GM21528 (cell line): ENCODE measurements around the gene PRKAG2.
A peak's percentile ranks its signal among the peaks of the same experiment; 100 is the strongest.
"Not testable (repeated sequence)": the region's sequence is repeated elsewhere in the genome, so short reads cannot be mapped to it uniquely, and the experiment has no call there.

Experiments
- ATAC-seq: cut with Tn5 transposase; IDR thresholded peaks from one replicate; pipeline ENCODE4 v1.9.1; 2021; ENCODE audit warnings: mild to moderate bottlenecking, moderate library complexity; ENCODE audit not compliant: unreplicated experiment, low FRiP score

Gene PRKAG2

DNA sequence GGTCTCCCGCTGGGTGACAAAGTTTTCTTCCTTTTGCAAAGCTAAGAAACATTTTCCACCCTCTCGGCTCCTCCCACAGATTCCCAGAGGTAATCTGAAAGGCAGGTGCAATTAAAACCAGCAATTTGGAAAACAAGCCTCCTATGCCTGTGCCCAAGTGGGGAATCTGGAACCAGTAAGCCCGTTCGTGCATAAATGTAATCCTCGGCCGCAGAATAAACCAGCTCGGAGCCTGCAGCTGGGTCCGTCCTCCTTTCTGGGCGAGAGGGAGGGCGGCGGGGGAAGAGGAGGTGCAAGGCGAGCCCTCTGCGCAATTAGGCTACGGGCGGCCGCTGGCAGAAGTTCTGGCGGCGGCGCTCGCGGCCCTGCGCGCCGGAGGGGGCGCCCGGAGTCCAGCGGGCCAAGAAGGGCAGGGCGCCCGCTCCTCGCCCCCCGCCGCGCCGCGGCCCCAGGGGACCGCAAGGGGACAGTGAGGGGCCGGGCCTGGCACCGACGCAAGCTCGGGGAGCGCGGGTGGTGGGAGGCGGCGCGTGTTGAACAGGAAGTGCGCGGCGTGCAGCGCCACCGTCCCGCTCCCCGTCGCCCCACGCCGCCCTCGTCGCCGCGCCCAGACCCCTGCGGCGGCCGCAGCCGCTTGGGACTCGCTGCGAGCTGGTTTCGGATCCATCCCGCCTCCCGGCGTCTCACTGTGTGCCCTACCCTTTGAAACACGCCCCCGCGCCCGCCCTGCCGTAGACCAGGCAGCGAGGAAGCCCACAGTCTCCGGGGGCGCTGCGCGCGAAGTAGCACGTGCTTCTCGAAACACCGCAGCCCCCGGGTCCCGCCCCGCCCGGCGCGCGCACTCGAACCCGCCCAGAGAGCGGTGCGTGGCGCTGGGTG lies at the start of gene PRKAG2:
PRKAG2 (minus strand) TSS at position 217 of the 879 bp plus-strand sequence. CDS start 495 bp downstream, outside the sequence.
- peak; percentile 62 for ATAC-seq

DNA sequence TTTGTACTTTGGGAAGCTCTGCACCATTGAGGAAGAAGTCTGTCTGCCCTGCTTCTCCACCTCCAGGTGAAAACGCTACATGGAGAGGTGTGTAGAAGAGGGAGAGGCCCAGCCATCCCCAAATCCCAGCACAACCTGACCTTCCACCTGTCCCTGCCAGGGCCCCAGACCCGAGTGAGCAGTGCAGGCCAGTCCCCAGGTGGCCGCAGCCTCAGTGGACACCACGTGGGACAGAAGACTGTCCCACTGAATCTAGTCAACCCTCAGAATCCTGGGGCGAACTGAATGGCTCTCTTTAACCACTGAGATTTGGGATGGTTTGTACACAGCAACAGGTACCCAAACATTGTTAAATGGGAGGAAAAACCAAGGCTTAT lies 49.4 kb upstream of the PRKAG2 start:
- no peak for ATAC-seq

DNA sequence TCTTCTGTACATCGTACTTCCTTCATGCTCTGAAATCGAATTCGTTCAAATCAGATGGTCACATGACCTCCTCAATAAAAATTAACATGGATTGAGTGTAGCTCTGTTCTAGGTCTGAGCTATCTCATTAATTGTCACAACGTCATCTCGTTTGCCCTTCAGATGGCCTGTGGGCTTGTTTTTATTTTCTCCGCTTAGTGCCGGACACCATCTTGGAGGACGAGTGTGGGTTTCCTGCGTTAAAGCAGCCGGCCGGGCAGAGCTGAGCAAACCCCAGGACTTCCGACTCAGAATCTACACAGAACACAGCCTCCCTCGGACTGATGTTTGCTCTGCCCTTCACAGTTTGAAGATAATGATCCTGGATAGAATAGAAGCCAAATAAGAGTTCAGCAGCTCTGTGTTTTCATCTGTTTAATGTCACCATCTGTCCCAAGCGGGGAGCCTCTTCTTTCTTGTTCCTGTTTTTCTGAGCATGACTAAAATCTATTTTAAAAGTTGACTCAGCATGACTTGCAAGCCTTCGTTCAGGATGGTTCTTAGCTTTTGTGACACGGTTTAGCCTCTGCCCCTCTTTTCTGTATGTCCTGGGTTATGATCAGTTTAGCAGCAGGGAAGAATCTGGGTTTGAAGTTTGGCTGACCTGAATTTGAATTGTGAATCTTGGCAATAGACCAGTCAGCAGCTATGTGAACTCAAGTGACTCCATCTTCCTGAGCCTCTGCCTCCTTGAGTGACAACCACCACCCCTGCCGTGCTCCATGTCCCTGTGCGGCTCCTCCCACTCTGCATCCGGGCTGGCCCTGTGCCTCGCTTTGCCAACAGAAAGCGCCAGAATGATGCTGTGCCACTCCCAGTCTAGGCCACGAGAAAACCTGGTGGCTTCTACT lies 48.8 kb upstream of the PRKAG2 start:
- ATAC-seq = no peak

DNA sequence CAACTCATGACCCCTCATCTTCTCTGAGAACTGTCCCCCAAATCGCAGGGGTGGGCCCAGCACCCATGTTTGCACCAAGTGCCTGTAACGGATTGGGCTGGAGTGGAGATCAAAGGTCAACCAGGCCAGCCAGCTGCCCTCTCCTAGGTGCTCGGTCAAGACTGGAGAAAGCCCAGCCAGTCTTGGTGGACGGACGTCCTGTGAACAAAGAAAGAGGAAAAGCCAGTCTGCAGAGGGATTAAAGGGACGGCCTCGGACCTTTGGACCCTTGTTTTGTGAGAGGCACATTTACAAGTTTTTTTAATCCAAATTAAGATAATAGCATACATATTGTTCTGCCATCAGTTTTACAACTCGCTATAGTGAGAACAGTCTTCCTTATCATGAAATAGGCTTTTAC lies 47.6 kb upstream of the PRKAG2 start:
- no peak for ATAC-seq

DNA sequence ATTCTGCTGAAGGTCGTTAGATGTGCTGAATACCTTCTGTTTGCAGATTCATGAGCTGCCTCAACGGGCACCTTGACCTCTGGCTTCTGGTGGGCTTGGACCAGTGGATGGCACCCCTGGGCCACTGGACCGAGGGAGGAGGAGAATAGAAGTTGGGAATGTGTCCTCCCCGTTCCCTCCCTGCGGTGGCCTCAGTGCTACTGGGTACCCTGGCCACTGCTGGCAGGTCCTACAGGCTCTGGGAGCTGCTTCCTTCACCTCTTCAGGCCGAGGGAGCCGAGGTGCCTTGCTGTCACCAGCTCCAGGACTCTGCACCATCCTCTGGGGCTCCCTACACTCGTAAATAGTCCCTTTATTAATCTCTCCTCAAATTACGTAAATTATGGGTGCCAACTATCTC lies 47.1 kb upstream of the PRKAG2 start:
- ATAC-seq = no peak

DNA sequence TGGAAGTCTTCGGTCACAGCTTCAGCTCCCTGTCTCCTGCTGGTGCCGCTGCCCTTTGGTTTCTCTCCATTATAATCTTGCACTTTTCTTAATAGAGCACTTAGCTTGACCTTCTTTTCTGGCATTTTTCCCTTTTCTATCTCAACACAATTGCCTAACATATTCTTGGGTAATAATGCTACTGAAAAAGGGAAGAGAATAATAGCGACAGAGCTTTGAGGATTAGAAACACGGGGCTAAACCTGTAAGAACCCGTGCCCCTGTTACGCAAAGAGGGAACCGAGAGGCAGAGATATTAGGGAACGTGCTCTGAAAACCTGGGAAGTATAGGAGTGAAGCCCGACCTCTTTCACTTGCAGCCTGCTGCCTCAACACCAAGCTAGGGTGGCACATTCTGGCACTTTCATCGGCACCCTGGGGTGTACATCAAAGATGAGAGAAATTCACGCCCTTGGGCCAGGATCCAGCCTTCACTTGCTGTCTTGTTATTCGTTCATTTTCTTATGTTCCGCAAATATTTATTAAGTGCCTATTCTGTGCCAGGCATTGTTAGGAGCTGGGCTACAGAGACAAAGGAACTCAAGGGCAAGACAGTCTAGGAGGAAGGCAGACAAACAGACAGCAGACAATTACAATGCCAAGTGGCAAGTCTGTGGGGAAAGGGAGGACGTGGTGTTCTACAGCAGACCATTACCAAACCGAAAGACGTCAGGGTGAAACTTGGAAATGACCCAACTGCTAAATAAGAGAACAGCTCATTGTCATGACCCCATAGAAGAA lies 46.4 kb upstream of the PRKAG2 start:
- ATAC-seq = no peak

DNA sequence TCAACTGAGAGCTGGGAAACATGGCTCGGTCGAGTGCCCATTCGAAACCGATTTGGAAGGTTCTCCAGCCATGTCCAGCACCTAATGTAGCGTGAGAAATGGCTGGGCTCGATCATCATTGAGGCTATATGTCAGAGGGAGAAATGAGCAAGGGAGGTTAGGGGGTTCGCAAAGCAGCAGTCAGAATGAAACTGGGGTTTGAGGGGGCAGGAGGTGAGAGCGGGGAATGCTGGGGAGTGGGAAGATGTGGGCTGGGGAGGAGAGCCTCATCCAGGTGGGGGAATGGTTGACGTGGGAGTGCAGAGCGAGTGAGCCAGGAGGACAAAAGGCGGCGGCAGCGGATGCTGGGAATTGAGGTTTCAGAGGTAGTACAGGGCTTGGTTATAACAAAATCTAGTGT lies 44.5 kb upstream of the PRKAG2 start:
- ATAC-seq = no peak

DNA sequence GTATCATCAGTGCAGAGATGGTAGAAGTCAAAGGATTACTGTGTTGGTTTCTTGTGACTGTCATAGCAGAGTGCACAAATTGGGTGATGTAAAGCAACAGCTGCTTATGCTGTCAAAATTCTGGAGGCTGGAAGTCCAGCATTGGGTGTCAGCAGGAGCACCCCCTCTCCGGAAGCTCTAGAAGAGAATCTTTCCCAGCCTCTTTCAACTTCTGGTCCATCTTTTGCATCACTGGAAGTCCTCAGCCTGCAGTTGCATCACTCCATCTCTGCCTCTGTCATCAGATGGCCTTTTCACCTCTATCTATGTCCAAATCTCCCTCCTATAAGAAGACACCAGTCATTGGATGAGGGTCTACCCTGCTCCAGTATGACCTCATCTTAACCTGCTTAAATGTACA lies 43.6 kb upstream of the PRKAG2 start:
- ATAC-seq = no peak

DNA sequence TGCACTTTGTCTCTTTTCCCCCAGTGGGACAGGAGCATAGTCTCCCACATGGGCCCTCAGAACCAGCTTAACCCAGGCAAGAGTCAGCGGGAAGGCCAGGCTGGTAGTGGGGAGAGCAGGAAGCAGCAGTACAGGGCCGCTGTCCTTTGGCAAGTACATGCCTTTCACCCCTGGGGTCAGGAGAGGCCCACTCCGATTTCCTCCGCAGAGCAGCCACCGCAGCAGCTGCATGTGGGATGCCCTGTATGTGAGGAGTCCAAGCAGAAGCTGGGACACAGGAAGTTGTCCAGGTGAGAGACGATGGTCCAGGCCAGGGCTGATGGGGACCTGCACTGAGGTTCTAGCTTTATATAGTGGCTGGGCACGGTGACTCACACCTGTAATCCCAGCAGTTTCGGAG lies 42.7 kb upstream of the PRKAG2 start:
- ATAC-seq = no peak

DNA sequence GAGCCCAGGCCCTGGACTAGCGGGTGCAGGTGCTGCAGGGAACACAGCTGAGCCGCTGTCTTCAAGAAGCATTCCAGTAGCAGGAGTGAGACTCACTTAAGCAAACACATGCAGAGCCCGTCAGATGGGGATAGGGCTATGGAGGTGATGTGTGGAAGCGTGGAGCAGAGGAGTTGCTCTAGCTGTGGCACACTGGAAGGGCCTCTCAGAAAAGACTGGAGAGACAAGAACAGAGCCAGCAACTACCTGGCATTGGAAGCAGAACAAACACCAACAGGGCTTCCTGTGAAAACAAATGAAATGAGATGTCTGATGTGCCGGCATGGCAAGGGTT lies 41.6 kb upstream of the PRKAG2 start:
- ATAC-seq = no peak

DNA sequence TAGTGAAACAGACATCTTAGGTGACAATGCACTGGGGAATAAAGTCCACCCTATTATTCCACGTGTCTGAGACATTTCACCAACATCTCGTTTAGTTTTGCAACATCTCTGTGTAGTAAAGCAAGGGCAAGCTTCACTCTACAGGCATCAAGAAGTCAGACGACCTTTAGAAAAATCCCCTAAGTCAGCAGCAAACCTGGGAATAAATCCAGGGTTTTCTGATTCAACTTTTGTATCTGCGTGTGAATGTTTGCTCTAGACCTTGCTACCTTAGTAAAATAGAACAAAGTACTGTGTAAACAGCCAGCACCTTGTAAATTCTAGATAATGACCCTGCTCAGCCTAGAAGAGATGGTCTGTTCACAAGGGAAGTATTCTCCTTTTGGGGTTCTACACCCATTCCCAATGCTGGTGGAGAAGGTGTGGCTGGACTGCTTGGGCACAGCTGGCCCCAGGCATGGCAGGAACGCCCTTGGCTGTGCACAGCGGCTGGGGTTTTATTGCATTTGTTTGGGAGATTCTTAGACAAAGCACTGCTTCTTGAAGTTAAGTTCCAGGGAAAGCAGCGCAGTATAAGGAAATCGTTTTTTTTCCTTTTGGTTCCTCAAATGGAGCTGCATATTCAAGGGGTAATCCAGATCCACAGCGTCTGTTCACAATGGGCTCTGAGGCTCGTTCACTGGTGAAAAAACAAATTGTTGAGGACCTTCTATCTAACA lies 41.0 kb upstream of the PRKAG2 start:
- no peak for ATAC-seq

DNA sequence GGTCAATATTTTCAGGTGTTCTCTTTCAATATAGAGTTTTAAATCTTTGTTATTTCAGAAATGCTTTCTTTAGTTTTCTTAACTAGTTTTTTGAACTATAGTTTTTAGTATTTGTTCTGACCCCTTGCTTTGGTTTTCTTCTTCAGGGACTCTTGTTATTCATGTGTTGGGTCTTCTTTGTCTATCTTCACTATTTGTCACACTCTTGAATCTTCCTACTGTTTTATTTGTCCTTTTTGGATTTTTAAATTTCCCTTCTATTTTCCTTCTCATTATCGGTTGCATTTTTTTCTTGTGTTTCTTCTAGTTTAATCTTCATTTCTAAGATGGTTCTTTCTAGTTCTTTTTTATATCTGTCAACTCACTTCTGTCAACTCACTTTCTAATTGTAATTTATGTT lies 37.1 kb upstream of the PRKAG2 start:
- ATAC-seq = no peak

DNA sequence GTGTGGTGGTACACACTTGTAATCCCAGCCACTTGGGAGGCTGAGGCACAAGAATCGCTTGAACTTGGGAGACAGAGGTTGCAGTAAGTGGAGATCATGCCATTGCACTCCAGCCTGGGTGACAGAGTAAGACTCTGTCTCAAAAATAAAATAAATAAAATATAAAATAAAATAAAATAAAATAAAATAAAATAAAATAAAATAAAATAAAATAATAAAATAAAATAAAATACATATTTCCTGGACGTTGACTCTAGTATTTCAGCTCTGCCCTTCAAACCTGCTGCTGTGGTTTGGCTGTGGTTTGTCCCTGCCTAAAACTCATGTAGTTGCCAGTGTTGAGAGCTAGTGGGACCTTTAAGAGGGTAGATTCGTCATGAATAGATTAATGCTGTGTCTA lies 33.7 kb upstream of the PRKAG2 start:
- not testable (repeated sequence) for ATAC-seq

DNA sequence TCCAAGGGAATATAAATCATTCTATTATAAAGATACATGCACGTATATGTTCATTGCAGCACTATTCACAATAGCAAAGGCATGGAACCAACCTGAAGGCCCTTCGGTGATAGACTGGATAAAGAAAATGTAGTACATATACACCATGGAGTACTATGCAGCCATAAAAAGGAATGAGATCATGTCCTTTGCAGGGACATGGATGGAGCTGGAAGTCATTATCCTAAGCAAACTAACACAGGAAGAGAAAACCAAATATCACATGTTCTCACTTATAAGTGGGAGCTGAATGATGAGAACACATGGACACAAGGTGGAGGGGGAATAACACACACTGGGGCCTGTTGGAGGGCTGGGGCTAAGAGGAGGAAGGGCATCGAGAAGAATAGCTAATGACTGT lies 30.2 kb upstream of the PRKAG2 start:
- not testable (repeated sequence) for ATAC-seq

DNA sequence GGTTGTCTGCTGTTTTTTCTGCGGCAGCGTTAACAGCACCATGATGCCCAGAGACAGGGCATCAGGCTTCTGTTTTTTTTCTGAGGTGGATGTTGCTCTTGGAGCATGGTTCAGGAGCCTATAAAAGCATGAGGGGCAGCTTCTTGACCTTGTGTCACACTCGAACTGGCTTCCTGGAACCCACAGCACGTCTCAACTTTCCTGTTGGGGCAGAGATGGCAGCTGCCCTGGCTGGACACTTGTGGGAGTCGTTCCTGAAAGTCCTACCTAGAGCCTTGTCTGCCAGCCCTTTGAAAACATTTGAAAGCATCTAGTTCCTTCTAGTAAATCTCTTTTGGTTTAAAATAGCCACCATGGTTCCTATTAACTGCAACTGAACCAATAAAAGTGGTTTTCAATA lies 28.9 kb upstream of the PRKAG2 start:
- ATAC-seq = no peak

DNA sequence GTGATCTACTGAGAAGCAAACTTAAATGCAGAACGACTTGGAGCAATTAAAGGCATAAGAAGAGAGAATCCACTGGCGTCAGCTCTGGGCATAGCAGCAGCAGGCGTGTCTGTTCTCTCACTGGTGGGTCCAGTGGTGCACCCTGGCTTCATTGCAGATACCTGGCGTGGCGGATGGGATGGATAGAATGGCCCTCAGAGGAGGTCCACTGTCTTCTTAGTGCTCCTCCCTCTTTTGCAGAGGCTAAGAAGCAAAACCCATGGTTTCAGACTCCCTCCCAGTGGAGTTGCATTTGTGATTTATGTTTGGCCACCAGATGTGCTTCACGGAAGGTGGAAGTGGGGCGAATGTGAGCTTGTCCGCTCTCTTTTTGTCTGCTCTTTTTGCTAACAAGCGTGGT lies 28.4 kb upstream of the PRKAG2 start:
- ATAC-seq = no peak

DNA sequence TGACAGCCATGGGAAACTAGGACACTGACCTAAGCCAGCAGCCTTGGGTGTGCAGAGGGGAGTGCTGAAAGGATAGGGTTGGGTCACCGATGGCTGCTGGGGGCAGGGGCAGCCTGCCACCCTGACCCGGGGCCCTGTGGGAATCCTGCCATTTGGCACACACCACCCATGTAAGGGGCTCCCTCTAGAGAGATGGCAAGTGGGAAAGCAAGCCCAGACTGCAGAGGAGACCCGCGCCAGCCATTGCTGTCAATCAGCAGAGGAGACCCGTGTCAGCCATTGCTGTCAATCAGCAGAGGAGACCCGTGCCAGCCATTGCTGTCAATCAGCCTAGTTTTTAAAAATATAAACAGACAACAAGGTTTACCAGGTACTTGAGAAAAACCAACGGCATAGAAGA lies 27.4 kb upstream of the PRKAG2 start:
- ATAC-seq = no peak

DNA sequence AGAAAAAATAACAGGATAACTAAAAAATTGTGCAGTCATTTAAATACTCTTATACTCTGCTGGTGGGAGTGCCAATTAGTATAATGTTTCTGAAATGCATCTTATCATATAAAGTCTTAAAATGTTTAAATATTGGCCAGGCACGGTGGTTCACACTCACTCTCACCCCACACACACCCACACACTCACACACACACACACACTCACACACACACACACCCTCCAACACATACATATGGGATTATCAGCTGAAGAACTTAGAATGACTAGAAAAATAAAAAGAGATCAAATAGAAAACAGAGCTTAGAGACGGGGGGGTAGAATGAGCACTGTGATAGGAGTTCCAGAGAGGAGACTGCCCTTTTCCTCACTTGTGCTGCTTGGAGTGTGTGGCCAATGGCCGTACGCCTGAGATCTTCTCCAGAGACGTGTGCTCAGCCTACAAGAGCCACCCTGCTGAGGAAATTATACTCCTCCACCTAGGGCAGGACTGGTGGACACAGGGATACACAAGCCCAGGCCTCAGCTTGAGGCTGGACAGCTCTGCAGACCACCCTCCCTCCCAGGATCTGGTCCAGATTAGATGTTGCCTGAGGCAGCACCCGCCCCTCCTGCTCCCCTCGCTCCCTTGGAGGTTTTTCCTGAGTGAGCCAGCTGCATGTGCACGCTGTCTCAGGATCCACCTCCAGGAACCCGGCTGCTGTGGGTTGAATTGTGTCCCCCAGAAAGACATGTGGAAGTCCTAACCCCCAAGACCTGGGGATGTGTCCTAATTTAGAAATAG lies 26.5 kb upstream of the PRKAG2 start:
- no peak for ATAC-seq

DNA sequence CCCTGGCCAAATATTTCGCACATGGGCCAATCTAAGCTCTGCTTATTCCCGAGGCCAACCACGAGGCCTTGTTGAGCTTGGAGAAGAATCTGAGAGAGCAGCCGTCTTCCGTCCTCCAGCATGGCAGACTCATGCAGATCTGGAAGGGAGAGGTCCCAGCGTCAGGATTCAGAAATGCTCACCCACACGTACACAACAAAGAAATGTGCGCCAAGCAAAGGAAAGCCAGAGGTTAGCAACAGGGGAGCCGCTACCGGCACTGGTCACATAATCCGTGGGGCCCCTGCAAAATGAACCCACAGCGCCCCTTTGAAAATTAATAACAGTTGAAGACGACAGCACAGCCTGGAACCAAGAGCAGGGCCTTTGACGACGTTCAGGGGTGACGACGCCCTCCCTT lies 25.4 kb upstream of the PRKAG2 start:
- ATAC-seq = no peak

DNA sequence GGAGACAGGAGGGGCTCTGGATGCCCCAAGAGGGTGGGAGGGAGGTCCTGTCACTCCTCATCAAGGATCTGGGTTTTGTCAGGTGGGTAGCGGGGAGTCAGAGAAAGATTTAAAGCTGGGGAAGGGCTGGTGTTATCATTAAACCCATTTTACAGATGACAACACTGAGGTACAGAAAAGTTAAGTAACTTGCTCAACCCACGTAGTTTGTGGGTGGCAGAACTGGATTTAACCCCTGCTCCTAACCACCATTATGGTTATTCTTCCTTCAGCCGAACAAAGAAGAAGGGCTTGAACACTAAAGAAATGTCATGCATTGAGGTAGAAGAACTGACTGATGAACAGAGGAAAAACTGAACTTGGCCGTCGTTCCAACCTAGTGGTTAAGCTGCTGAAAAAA lies 24.9 kb upstream of the PRKAG2 start:
- no peak for ATAC-seq
